SH-SY5Y (cell line): ENCODE results near the gene ASL.

Experiments
- GATA2 ChIP-seq: IDR thresholded peaks from 2 replicates; pipeline ENCODE4 v1.6.1; 2011; ENCODE audit warnings: mild to moderate bottlenecking, low read depth, low read length
- GATA3 ChIP-seq: IDR thresholded peaks from 2 replicates; pipeline ENCODE4 v1.6.1; 2011; ENCODE audit warnings: low read depth, mild to moderate bottlenecking, low read length, moderate library complexity

DNA sequence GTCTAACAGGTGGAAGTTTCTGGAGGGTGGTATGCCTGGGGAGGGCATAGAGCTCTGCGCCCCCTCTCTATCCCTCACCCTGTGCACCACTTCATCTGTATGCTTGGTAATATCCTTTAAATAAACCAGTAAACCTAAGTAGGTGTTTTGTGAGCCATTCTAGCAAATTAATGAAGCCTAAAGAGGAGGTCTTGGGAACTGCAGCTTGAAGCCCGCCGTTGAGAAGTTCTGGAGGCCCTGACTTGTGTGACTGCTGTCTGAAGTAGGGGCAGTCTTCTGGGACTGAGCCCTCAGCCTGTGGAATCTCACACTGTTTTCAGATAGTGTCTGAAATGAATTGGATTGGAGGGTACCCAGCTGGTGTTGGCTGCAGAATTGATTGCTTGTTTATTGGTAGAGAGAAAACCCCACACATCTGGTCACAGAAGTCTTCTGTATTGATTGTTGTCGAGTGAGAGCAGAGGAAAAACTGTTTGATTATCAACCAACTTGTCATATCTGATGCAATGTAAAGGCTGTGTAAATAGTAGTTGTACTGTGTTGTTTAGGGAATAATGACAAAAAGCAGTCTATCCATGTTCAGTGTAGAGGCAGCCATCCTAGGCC is 43.7 kb downstream of the ASL start:
- TF ChIP-seq GATA3, result no peak
- TF ChIP-seq GATA2, result no peak
